OCI-LY1 (cell line): ENCODE measurements around the gene PLPPR4.

Source experiments
- H2AFZ ChIP-seq: fragments of 200-600 bp; sonication (generic), shearing (Covaris generic); 2 replicates; pipeline ENCODE4 v1.6.0; 2014; ENCODE audit warnings: antibody characterized with exemption, mild to moderate bottlenecking, low read length
- H3F3A ChIP-seq: fragments of 200-600 bp; sonication (generic), shearing (Covaris generic); 2 replicates; pipeline ENCODE4 v1.6.0; 2014; ENCODE audit warnings: mild to moderate bottlenecking, antibody characterized with exemption, low read length, moderate library complexity; ENCODE audit not compliant: insufficient read depth
- H3K27ac ChIP-seq: fragments of 200-600 bp; sonication (generic); 2 replicates; pipeline ENCODE4 v1.5.1; 2014; ENCODE audit warnings: low read length, mixed run types, mild to moderate bottlenecking, low read depth; ENCODE audit not compliant: poor library complexity, severe bottlenecking
- H3K27me3 ChIP-seq: fragments of 200-600 bp; sonication (generic); 2 replicates; pipeline ENCODE4 v1.6.0; 2014; ENCODE audit warnings: antibody characterized with exemption, mild to moderate bottlenecking, low read length, moderate library complexity; ENCODE audit not compliant: insufficient read depth
- H3K36me3 ChIP-seq: fragments of 200-600 bp; sonication (generic); 2 replicates; pipeline ENCODE4 v1.6.1; 2014; ENCODE audit warnings: mild to moderate bottlenecking, antibody characterized with exemption, low read length, moderate library complexity, mixed read lengths; ENCODE audit not compliant: insufficient read depth
- H3K4me1 ChIP-seq: fragments of 200-600 bp; sonication (generic); 2 replicates; pipeline ENCODE4 v1.5.1; 2014; ENCODE audit warnings: mild to moderate bottlenecking, low read length, moderate library complexity; ENCODE audit not compliant: insufficient read depth, severe bottlenecking
- H3K4me2 ChIP-seq: fragments of 200-600 bp; sonication (generic), shearing (Covaris generic); 2 replicates; pipeline ENCODE4 v1.6.1; 2014; ENCODE audit warnings: low read length
- H3K4me3 ChIP-seq: fragments of 200-600 bp; sonication (generic); 2 replicates; pipeline ENCODE4 v1.5.1; 2014; ENCODE audit warnings: low read length, low read depth, mild to moderate bottlenecking, mixed read lengths; ENCODE audit not compliant: poor library complexity, severe bottlenecking
- H3K79me2 ChIP-seq: fragments of 200-600 bp; shearing (Covaris generic); 2 replicates; pipeline ENCODE4 v1.6.1; 2016; ENCODE audit warnings: mixed run types, low read length, mixed read lengths; ENCODE audit not compliant: insufficient read depth
- H3K9ac ChIP-seq: fragments of 200-600 bp; sonication (generic), shearing (Covaris generic); 2 replicates; pipeline ENCODE4 v1.6.1; 2014; ENCODE audit warnings: mild to moderate bottlenecking, low read length, mixed read lengths
- H3K9me2 ChIP-seq: fragments of 200-600 bp; sonication (generic), shearing (Covaris generic); 2 replicates; pipeline ENCODE4 v1.6.1; 2014; ENCODE audit warnings: low read depth, mild to moderate bottlenecking, low read length, mixed read lengths
- H3K9me3 ChIP-seq: fragments of 200-600 bp; shearing (Covaris generic); 2 replicates; pipeline ENCODE4 v1.6.1; 2014; ENCODE audit warnings: low read length, mixed read lengths
- H4K20me1 ChIP-seq: fragments of 200-600 bp; sonication (generic), shearing (Covaris generic); 2 replicates; pipeline ENCODE4 v1.6.0; 2016; ENCODE audit warnings: mild to moderate bottlenecking, low read length; ENCODE audit not compliant: insufficient read depth
- EZH2 ChIP-seq: fragments of 200-600 bp; sonication (generic), shearing (Covaris generic); IDR thresholded peaks from 2 replicates; pipeline ENCODE4 v1.8.0; 2017; ENCODE audit warnings: borderline replicate concordance, mixed run types, mild to moderate bottlenecking, antibody characterized with exemption, low read length, moderate library complexity, mixed read lengths
- TF ChIP-seq, protein P1 (sequence below): fragments of 200-600 bp; sonication (generic), shearing (Covaris generic); IDR thresholded peaks from 2 replicates; pipeline ENCODE4 v1.5.1; 2017; ENCODE audit warnings: mild to moderate bottlenecking, antibody characterized with exemption, low read length, moderate library complexity, mixed read lengths

Gene PLPPR4

DNA sequence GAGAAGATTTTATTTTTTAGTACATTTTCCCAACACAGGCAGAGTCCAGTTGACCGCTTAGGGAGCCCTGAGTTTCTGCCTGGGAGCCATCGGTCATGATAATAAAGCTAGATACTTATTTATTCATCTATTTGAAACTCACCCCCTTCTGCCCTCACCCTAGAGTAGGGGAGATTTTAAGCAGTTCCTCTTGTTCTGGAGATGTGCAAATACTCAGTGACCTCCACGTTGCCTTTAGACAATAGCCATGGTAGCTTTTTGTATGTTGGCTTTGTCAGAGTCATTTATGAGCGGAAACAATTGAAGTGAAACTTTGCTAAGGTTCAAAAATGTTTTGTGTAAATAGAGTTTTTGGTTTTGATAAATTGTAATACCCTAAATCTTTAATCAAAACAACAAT lies 45.7 kb upstream of the PLPPR4 start:
- TF ChIP-seq EZH2 = no peak
- TF ChIP-seq, protein P1, sequence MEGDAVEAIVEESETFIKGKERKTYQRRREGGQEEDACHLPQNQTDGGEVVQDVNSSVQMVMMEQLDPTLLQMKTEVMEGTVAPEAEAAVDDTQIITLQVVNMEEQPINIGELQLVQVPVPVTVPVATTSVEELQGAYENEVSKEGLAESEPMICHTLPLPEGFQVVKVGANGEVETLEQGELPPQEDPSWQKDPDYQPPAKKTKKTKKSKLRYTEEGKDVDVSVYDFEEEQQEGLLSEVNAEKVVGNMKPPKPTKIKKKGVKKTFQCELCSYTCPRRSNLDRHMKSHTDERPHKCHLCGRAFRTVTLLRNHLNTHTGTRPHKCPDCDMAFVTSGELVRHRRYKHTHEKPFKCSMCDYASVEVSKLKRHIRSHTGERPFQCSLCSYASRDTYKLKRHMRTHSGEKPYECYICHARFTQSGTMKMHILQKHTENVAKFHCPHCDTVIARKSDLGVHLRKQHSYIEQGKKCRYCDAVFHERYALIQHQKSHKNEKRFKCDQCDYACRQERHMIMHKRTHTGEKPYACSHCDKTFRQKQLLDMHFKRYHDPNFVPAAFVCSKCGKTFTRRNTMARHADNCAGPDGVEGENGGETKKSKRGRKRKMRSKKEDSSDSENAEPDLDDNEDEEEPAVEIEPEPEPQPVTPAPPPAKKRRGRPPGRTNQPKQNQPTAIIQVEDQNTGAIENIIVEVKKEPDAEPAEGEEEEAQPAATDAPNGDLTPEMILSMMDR = no peak
- Histone ChIP-seq H3K9me2 (no peaks in the 10 kb centered on the region), H3K79me2 (no peaks in the 10 kb centered on the region), H3K27ac (no peak overlapping the region), H2AFZ (no peak overlapping the region), H4K20me1 (no peaks in the 10 kb centered on the region), H3K27me3 (no peaks in the 10 kb centered on the region), H3F3A (no peaks in the 10 kb centered on the region), H3K4me1 (no peaks in the 10 kb centered on the region), H3K9ac (no peak overlapping the region), H3K9me3 (peaks cover 4% of the 10 kb centered on the region; the same call in 1 of the 2 replicates), H3K36me3 (no peaks in the 10 kb centered on the region), H3K4me2 (no peak overlapping the region), H3K4me3 (no peak overlapping the region)

GRCh38 chr1:99218999-99219398 lies 45.3 kb upstream of the PLPPR4 start:
- Histone ChIP-seq H3K79me2 (no peaks in the 10 kb centered on the region), H3K4me3 (no peak overlapping the region)

DNA sequence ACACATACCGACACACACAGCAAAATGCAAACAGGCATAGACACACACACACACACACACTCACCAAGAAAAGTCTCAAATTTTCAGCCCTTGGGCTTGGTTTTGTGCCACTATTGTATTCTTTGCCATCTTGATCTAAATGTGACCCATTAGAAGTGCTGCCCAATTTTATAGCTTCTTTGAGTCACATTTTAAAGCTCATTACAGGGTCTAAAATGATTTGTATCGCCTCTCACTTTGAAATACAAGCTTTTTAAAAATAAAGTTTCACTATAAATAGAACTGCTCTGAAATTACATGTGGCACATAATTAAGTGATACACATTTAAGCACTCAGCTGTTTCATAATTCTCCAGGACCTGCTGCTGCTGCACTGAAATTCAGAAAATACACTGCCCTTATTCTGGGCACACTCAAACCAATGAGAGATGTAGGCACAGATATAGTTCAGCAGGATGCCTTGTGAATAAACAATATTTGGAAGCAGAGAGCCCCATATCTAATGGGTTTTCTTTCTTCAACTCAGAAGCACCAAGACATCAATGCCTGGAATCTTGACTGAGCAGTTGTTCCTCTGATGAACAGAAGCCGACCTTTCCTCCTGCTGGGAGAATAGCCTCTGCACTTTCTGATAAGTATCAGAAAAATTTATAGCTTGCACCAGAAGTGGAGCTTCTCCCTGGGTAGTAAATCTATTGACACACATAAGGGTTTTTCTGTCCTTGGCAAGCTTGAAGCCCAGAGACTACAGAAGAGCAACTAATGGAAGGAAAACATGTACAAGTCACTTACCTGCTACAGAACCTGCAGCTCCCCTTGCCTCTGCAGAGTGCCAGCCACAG lies 37.0 kb upstream of the PLPPR4 start:
- no peak overlapping the region for H3K4me2 ChIP-seq
- no peaks in the 10 kb centered on the region for H3K27me3 ChIP-seq
- TF ChIP-seq, protein P1 = no peak
- TF ChIP-seq EZH2 = no peak
- H4K20me1 ChIP-seq = no peaks in the 10 kb centered on the region
- no peak overlapping the region for H3K27ac ChIP-seq
- no peaks in the 10 kb centered on the region for H3F3A ChIP-seq
- no peaks in the 10 kb centered on the region for H3K4me1 ChIP-seq
- no peak overlapping the region for H2AFZ ChIP-seq
- no peaks in the 10 kb centered on the region for H3K9me2 ChIP-seq
- no peak overlapping the region for H3K9ac ChIP-seq
- H3K9me3 ChIP-seq = no peaks in the 10 kb centered on the region
- no peak overlapping the region for H3K4me3 ChIP-seq
- no peaks in the 10 kb centered on the region for H3K79me2 ChIP-seq
- no peaks in the 10 kb centered on the region for H3K36me3 ChIP-seq

More at GRCh38 chr1:99218999-99219398, 45.3 kb upstream of the PLPPR4 start:
- Histone ChIP-seq H2AFZ (no peak overlapping the region), H3K36me3 (no peaks in the 10 kb centered on the region), H3K9me2 (no peaks in the 10 kb centered on the region), H3K27me3 (no peaks in the 10 kb centered on the region), H3K27ac (no peak overlapping the region), H4K20me1 (no peaks in the 10 kb centered on the region), H3K4me2 (no peak overlapping the region), H3K9ac (no peak overlapping the region), H3F3A (no peaks in the 10 kb centered on the region), H3K4me1 (no peaks in the 10 kb centered on the region), H3K9me3 (peaks cover 4% of the 10 kb centered on the region; the same call in 1 of the 2 replicates)
- TF ChIP-seq, protein P1 = no peak
- no peak for TF ChIP-seq EZH2
